HL-60/S4 treated with phorbol 12-myristate 13-acetate at 8.2 ng/mL for 4 days and 3 days (cell line): ENCODE results near the gene SLC39A13.

Experiments used
- in situ Hi-C: fragments of 300-500 bp; cut with MboI; formaldehyde crosslinking; loops from 2 replicates; pipeline ENCODE4 v1.15.0; 2022; ENCODE audit warnings: low sequenced_read_pairs

The SLC39A13 gene

DNA sequence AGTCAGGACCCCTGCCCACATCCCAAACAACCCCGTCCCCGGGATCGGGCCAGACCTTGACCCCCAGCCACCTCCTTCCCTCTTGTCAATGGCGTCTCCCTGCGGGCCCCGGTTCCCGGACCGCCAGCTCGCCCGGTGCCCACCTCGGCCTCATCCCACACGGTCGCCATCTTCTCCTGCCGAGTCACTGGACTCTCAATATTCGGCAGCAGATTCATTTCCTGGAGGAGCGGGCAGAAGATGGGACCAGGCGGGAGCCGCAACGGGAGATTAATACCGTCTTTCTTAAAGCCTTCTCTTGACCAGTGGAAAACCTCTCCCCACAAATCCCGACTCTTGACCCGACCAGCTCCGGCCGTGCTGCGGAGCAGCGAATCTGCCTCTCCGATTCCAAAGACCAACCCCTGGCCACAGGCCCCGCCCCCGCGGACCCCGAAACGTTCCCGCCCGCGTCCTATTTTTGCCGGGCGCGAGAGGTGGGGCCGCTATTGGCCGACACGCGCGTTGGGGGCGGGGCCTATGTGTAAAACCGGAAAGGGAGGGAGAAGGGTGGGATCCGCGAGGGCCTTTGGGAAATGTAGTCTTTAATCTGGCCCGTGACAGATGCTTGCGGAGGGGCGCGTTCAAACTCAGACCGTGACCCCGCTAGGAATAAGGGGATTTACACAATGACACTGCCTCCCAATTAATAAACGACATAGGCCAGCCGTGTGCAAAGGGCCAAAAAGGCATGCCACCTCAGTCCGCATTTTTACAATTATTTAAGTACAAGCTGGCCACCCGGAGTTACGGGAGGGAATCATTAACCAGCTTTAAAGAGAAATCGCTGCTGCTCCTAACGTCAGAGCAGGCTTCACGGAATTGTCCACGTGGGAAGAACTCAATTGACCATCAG, 17.9 kb downstream of the SLC39A13 start, which contains the start of gene PSMC3:
Gene PSMC3 (minus strand): TSS at position 378 of the 895 bp plus-strand sequence. CDS start 160 bp downstream, at position 218.
- in situ Hi-C loops, result no loop called here

- in situ Hi-C loops, result no loop called here
These were observed 22.1 kb downstream of the SLC39A13 start for GRCh38 chr11:47430524-47430923.

DNA sequence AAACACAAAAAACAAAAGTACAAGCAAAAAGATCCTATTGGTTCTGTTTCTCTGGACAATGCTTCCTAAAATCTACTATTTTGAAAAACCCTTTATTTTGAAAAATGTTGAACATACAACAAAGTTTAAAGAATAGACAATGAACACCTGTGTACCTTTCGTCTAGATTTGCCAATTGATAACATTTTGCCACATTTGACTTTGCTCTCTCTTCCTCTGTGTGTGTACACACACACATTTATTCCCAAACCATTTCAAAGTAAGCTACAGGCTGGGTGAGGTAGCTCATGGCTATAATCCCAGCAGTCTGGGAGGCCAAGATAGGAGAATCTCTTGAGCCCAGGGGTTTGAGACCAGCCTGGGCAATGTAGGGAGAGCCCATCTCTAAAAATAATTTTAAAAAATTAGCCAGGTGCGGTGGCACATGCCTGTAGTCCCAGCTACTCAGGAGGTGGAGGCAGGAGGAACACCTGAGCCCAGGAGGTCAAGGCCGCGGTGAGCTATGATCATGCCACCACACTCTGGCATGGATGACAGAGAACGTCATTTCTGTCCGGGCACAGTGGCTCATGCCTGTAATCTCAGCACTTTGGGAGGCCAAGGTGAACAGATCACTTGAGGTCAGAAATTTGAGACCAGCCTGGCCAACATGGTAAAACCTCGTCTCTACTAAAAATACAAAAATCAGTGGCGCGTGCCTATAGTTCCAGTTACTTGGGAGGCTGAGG, 23.1 kb downstream of the SLC39A13 start:
- in situ Hi-C loops, result no loop called here

- in situ Hi-C loops, result no loop called here
These were observed 24.8 kb downstream of the SLC39A13 start for GRCh38 chr11:47433157-47433556.

DNA sequence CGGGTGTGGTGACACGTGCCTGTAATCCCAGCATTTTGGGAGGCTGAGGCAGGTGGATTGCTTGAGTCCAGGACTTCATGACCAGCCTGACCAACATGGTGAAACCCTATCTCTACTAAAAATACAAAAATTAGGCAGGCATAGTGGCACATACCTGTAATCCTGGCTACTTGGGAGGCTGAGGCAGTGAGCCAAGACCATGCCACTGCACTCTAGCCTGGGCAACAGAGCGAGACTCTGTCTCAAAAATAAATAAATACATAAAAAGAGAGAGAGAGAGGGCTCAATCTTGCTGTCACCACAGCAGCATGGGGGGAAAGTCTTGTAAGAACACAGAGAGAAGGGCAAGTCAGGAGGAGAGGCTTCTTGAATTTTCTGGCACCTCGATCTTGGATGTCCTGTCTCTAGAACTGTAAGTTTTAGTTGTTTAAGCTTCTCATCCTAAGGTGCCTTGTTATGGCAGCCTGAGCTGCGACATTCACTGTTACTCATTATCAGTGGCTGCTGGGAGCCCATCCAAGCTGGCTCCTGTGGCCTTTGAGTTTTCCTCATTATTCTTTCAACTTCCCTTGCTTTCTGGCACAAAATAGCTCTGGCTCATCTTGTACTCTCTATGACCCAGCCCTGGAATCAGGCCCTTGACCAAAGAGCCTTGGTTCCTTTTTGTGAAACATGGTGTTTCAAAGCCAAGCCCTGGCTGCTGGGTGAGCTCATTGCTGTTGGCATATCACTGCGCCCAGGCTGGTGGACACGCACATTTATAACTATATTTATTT, 25.8 kb downstream of the SLC39A13 start:
- in situ Hi-C loops, result no loop called here

- in situ Hi-C loops, result no loop called here
These were observed 27.3 kb downstream of the SLC39A13 start for GRCh38 chr11:47435687-47436086.

DNA sequence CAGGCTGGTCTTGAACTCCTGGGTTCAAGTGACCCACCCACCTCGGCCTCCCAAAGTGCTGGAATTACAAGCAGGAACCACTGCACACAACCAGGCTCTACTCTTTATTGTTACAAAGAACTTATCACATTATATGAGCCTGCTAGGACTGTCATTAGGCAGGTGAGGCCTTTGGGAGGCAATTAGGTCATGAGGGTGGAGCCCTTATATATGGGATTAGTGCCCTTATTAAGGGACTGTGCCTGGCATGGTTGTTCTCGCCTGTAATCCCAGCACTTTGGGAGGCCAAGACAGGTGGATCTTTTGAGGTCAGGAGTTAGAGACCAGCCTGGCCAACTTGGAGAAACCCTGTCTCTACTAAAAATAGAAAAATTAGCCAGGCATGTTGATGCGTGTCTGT, 28.3 kb downstream of the SLC39A13 start:
- in situ Hi-C loops, result no loop called here

GRCh38 chr11:47437218-47437745, 28.9 kb downstream of the SLC39A13 start:
- in situ Hi-C loops, result no loop called here

- in situ Hi-C loops, result no loop called here
These were observed 29.5 kb downstream of the SLC39A13 start for GRCh38 chr11:47437746-47438418.

DNA sequence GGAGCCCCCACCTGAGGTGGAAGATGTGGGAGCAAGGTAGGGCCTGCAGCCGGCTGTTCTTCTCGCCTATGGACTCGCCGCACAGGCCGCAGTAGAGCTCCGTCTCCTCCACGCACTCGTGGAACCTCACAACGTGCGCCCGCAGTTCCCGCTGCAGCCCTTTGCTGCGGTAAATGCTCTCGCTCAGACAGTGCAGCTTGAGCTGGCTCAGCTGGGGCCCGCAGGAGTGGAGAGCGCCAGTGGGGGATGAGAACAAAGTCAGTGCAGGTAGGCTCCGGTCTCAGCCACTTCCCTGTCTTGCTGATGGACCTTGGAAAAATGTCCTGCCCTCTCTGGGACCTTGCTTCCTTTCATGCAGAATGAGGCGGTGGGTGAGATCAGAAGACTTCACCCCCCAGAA, 30.3 kb downstream of the SLC39A13 start:
- in situ Hi-C loops, result no loop called here

- in situ Hi-C loops, result no loop called here
These were observed 31.7 kb downstream of the SLC39A13 start for GRCh38 chr11:47440054-47440476.

- in situ Hi-C loops, result no loop called here
These were observed 33.0 kb downstream of the SLC39A13 start for GRCh38 chr11:47441421-47441820.

GRCh38 chr11:47442514-47442913, 34.1 kb downstream of the SLC39A13 start:
- in situ Hi-C loops, result no loop called here

- in situ Hi-C loops, result no loop called here
These were observed 34.8 kb downstream of the SLC39A13 start for GRCh38 chr11:47443028-47443700.

- in situ Hi-C loops, result no loop called here
These were observed 35.4 kb downstream of the SLC39A13 start for GRCh38 chr11:47443817-47444216.

DNA sequence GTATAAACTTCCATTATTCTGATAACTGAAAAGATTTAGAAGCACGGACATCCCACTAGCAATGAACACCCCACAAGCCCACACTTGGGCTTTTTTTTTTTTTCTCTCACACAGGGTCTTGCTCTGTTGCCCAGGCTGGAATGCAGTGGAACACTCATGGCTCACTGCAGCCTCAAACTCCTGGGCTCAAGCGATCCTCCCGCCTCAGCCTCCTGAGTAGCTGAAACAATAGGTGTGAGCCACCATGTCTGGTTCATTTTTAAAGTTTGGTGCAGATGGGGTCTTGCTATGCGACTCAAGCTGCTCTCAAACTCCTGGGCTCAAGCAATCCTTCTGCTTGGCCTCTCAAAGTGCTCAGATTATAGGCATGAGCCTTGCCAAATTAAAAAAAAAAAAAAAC, 37.5 kb downstream of the SLC39A13 start:
- in situ Hi-C loops, result no loop called here

- in situ Hi-C loops, result no loop called here
These were observed 38.4 kb downstream of the SLC39A13 start for GRCh38 chr11:47446833-47447232.

GRCh38 chr11:47447906-47448305, 39.5 kb downstream of the SLC39A13 start:
- in situ Hi-C loops, result no loop called here

- in situ Hi-C loops, result no loop called here
These were observed 40.4 kb downstream of the SLC39A13 start, which contains the start of gene RAPSN for GRCh38 chr11:47448566-47449427. TSS of gene RAPSN (minus strand) at chr11:47449136. CDS start at chr11:47448964, 172 bp downstream.
